Activated naive CD8-positive, alpha-beta T cell treated with anti-CD3 and anti-CD28 coated beads, Interleukin-2, amount 10 ng/mL, durations not matched to agents 7 days and 5 days (primary cell): Measurements from ENCODE around the gene ALDH1A2. TPM values are rescaled to one million over a fixed set of nuclear protein-coding genes. Genes with fewer than 3 reads are reported as not detected.
"Not testable (repeated sequence)": the region's sequence is repeated elsewhere in the genome, so short reads cannot be mapped to it uniquely, and the experiment has no call there.

Source experiments
- ATAC-seq: fragments of 150-1000 bp; cut with Tn5 transposase; one replicate; pipeline ENCODE4 v1.10.0; 2021; ENCODE audit warnings: low read depth, moderate library complexity
- POLR2A ChIA-PET: fragments of 350-600 bp; sonication (Branson Sonifier 250); formaldehyde crosslinking; loops from one replicate; lab custom pipeline; 2021; ENCODE audit warnings: antibody characterized with exemption; lab: Charles Lee
- DNase-seq: peaks from one replicate; pipeline ENCODE4 v3.0.0; 2021
- H3K27ac Mint-ChIP-seq: one replicate; pipeline ENCODE4 v1.8.0; 2022; ENCODE audit warnings: mild to moderate bottlenecking, mixed read lengths
- H3K27me3 Mint-ChIP-seq: one replicate; pipeline ENCODE4 v1.8.0; 2022; ENCODE audit warnings: mild to moderate bottlenecking, moderate library complexity, mixed read lengths
- H3K36me3 Mint-ChIP-seq: one replicate; pipeline ENCODE4 v1.8.0; 2021; ENCODE audit warnings: mild to moderate bottlenecking, mixed read lengths
- H3K4me1 Mint-ChIP-seq: one replicate; pipeline ENCODE4 v1.8.0; 2021; ENCODE audit warnings: mixed read lengths
- H3K4me3 Mint-ChIP-seq: one replicate; pipeline ENCODE4 v1.8.0; 2022; ENCODE audit warnings: mild to moderate bottlenecking, moderate library complexity, mixed read lengths
- H3K9me3 Mint-ChIP-seq: one replicate; pipeline ENCODE4 v1.8.0; 2021; ENCODE audit warnings: mixed read lengths
- total RNA-seq, 2 experiments: library from RNA; stranded (reverse); gene quantifications; one replicate each; pipeline ENCODE4 v1.2.3, GENCODE V29; 2021

The ALDH1A2 gene
- total RNA-seq, 2 experiments from 2014 or later, result 0.62 to 0.86 TPM

DNA sequence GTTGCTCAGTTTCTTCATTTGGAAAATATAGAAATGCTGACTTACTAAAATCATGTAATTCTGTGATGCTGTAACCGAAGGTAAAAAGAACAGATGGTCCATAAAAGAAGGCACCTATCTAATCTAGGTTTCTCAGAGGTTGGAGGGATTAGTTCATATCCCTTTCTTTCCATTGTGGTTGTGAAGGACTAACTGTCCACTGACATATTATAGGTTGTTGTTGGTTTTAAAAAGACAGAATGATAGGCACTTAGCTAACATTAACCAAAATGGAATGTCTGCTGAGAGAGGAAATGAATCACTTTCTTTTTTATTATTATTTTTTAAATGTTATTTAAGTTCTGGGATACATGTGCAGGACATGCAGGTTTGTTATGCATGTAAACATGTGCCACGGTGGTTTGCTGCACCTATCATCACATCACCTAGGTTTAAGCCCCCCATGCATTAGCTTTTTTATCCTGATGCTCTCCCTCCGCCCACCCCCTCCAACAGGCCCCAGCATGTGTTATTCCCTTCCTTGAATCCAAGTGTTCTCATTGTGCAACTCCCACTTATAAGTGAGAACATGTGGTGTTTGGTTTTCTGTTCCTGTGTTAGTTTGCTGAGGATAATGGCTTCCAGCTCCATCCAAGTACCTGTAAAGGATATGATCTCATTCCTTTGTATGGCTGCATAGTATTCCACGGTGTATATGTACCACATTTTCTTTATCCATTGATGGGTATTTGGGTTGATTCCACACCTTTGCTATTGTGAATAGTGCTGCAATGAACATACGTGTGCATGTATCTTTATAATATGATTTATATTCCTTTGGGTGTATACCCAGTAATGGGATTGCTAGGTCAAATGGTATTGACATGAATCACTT lies 45.8 kb downstream of the ALDH1A2 start:
- no peaks in the 10 kb centered on the region for H3K36me3 Mint-ChIP-seq
- H3K9me3 Mint-ChIP-seq, result peaks cover 11% of the 10 kb centered on the region
- H3K27me3 Mint-ChIP-seq, result peaks cover 19% of the 10 kb centered on the region
- POLR2A ChIA-PET, result no interaction called here
- no peaks in the 10 kb centered on the region for H3K4me1 Mint-ChIP-seq
- DNase-seq, result no peak
- H3K27ac Mint-ChIP-seq, result no peak overlapping the region
- no peak overlapping the region for H3K4me3 Mint-ChIP-seq
- no peak for ATAC-seq

DNA sequence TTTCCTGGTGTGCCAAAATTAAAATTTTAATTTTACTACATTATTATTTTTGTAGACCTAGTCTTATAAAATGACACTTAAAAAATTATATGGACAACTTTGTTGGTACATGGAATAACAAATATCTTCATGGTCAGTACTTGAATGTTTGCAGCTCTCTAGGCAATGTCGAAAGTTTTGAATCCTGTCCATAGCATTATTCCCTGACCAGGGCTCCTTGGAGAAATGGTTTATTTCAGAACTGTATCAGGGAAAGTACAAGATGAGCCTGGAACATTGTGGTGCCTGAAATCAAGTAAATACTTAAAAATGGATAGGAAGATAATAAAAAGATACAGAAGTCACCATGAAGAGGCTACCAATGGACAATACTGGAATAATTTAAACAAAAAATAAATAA lies 47.6 kb downstream of the ALDH1A2 start:
- POLR2A ChIA-PET, result no interaction called here
- H3K9me3 Mint-ChIP-seq, result peaks cover 5% of the 10 kb centered on the region
- H3K27me3 Mint-ChIP-seq, result peaks cover 28% of the 10 kb centered on the region
- no peak overlapping the region for H3K27ac Mint-ChIP-seq
- H3K4me3 Mint-ChIP-seq, result no peak overlapping the region
- no peaks in the 10 kb centered on the region for H3K36me3 Mint-ChIP-seq
- DNase-seq, result no peak
- no peak for ATAC-seq
- no peaks in the 10 kb centered on the region for H3K4me1 Mint-ChIP-seq

DNA sequence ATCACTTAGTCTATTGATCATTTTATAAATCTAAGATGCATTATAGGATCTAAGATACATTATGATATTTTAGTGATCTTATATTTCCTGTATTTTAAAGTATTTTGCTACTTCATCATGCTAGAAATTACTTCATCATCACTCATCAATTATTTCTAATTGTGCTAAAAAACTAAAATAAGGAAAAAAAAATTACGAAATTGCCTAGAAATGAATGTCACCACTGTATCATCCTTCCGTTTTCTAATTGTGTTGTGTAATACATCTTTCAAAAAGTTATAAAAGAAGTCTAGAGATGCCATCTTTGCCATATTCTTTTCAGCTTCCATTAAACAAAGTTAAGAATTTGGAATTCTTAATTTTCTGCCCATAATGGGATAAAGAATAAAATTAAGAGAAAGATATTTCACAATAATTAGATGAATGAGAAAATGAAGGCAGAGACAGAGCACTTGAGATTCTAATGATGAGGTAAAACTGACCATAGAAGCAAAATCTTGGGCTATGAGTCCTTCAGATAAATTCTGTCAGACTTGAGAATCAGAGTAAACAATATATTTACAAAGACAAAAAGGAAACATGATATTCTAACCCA lies 48.8 kb downstream of the ALDH1A2 start:
- no peak for DNase-seq
- Mint-ChIP-seq H3K4me1 (no peaks in the 10 kb centered on the region), H3K9me3 (peaks cover 1% of the 10 kb centered on the region), H3K27me3 (peaks cover 28% of the 10 kb centered on the region), H3K27ac (no peak overlapping the region), H3K4me3 (no peak overlapping the region), H3K36me3 (no peaks in the 10 kb centered on the region)
- ATAC-seq, result no peak
- POLR2A ChIA-PET, result no interaction called here

DNA sequence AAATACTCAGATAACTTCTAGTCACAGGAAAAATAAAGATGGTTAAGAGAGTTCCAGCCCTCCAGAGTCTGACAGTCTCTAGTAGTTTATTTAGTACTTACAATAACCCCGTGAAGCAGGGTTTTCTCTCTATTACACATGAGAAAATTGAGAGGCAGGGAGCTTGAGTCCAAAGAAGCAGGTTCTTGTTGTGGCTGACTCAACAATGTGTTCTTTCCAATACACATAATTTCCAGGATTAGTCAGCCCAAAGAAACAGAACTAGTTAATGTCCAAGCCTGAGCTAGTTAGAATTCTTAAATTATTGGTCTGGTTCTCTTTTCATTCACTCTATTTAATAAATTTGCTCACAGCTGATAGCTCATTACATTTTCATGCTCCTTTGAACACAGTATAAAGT lies 49.9 kb downstream of the ALDH1A2 start:
- no peaks in the 10 kb centered on the region for H3K9me3 Mint-ChIP-seq

DNA sequence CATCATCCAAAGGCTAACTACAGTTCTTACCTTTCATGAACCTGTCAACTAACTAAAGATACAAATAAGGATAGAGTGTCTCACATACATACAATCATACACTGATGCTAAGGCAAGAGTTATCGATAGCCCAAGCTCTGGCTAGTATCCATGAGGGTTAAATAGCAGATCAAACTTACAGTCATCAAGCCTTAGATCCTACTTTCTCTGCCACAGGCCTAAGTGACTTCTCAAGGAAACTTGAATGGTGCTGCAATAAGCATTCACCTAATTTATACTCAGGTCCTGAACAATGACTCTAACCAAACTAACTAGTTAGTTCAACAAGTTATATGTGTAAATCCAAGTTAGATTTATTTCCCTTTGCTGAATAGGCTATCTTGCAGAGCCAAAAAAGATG lies 51.0 kb downstream of the ALDH1A2 start:
- H3K9me3 Mint-ChIP-seq, result no peaks in the 10 kb centered on the region
- H3K36me3 Mint-ChIP-seq, result no peaks in the 10 kb centered on the region
- H3K27ac Mint-ChIP-seq, result no peak overlapping the region
- POLR2A ChIA-PET, result no interaction called here
- DNase-seq (no peak), ATAC-seq (no peak)
- no peaks in the 10 kb centered on the region for H3K4me1 Mint-ChIP-seq
- no peak overlapping the region for H3K4me3 Mint-ChIP-seq
- H3K27me3 Mint-ChIP-seq, result peaks cover 35% of the 10 kb centered on the region

More for the DNA sequence above, 49.9 kb downstream of the ALDH1A2 start:
- Mint-ChIP-seq H3K4me3 (no peak overlapping the region), H3K4me1 (no peaks in the 10 kb centered on the region), H3K36me3 (no peaks in the 10 kb centered on the region), H3K27me3 (peaks cover 34% of the 10 kb centered on the region), H3K27ac (no peak overlapping the region)
- ATAC-seq, result no peak
- POLR2A ChIA-PET, result no interaction called here
- no peak for DNase-seq

DNA sequence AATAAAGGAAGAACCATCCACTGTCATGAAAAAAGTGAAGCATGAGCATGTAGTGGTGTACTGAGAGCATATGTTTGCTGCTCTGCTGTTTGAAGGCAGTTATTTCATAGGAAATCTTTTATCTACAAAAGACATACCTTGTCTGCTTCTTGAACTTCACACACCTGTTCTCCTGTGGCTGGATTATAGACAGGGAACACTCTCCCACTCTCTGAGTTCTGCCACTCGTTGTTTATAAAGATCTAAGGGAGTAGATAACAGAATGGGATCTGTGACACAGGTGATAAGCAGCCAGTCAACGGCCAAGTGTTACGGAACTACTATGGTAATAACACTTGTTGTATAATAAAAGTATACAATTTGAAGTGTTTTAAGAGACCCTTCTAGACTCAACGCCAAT lies 51.5 kb downstream of the ALDH1A2 start:
- POLR2A ChIA-PET, result no interaction called here

DNA sequence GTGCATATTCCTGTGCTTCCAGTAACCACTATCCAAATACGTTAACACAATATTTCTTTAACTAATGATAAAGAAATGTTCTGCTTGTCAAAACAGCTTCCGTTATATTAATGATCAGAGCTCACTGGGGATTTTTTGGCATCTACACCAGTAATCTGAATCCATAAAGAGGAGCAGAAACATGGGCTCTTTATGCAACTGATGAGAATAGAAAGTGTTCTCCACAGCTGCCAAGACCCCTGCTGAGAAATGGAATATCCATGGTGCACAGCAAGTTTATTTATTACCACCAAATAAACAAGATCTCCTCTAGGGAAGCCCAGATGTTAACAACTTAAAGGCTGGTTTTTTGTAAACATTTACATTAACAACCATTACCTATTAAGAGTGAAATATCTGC lies 54.5 kb downstream of the ALDH1A2 start:
- Mint-ChIP-seq H3K27me3 (peaks cover 21% of the 10 kb centered on the region), H3K36me3 (no peaks in the 10 kb centered on the region), H3K4me3 (no peak overlapping the region), H3K9me3 (no peaks in the 10 kb centered on the region), H3K4me1 (no peaks in the 10 kb centered on the region), H3K27ac (no peak overlapping the region)
- ATAC-seq, result no peak
- POLR2A ChIA-PET, result no interaction called here
- no peak for DNase-seq

More for the DNA sequence above, 51.5 kb downstream of the ALDH1A2 start:
- H3K4me1 Mint-ChIP-seq, result no peaks in the 10 kb centered on the region
- H3K9me3 Mint-ChIP-seq, result no peaks in the 10 kb centered on the region
- no peak overlapping the region for H3K27ac Mint-ChIP-seq
- H3K4me3 Mint-ChIP-seq, result no peak overlapping the region
- no peak for DNase-seq
- no peak for ATAC-seq
- no peaks in the 10 kb centered on the region for H3K36me3 Mint-ChIP-seq
- H3K27me3 Mint-ChIP-seq, result peaks cover 35% of the 10 kb centered on the region

DNA sequence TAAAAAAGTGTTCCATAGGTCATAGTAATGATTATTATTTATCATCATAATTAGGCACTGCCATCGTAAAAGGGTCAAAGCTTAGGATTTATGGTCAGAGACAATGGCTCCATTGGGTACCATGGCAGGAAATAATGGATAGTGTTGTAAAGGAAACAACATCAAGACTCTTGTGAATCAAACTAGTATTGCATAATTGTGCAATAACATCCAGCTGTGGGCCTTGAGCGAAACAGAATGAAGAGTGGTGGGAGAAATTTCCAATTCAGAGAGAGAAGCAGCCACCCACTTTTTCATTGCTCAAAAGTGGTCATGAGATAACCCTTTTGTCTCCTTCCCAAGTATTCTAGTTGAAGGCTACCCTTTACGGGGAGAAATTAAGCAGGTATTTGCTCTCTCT lies 61.7 kb downstream of the ALDH1A2 start:
- Mint-ChIP-seq H3K4me1 (no peaks in the 10 kb centered on the region), H3K9me3 (no peaks in the 10 kb centered on the region)

DNA sequence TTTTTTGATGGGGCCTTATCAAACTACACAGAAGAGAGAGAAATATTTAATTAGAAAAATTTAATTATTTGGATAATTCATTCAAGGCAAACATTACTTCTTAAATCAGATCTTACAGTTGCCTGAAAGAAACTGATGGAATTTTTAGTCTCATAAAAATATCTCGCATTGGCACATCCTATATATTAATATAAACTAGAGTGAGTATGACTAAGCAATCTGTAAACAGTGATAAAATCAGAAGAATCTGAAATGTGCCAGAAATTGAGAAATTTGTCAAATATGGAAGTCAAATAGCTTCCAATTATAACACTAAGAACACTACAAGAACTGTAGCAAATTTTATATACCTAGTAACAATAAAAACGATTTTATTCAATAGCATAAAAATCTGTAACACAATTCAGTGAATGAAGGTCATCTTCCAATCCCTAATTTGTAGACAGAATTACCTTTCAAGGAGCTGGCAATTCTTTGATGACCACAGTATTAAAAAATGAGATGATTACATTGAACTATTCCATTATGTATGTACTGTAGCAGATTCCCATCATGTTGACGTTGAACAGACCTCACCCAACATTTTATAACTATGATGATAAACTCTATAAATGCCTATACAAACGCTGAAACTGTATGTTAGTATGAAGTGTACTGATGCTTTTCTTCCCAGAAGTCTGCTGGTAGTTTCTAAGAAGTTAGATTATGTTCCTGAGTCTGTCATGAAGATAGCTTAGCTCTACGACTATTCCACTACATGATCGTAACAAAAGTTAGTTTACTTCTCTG lies 63.0 kb downstream of the ALDH1A2 start:
- POLR2A ChIA-PET, result no interaction called here
- ATAC-seq, result no peak
- Mint-ChIP-seq H3K27ac (no peak overlapping the region), H3K27me3 (peaks cover 31% of the 10 kb centered on the region), H3K36me3 (peaks cover 1% of the 10 kb centered on the region), H3K9me3 (peaks cover 2% of the 10 kb centered on the region), H3K4me3 (no peak overlapping the region), H3K4me1 (no peaks in the 10 kb centered on the region)
- no peak for DNase-seq

More for the DNA sequence above, 61.7 kb downstream of the ALDH1A2 start:
- Mint-ChIP-seq H3K36me3 (no peaks in the 10 kb centered on the region), H3K27ac (no peak overlapping the region), H3K27me3 (peaks cover 22% of the 10 kb centered on the region), H3K4me3 (no peak overlapping the region)
- POLR2A ChIA-PET, result no interaction called here
- no peak for ATAC-seq
- no peak for DNase-seq

DNA sequence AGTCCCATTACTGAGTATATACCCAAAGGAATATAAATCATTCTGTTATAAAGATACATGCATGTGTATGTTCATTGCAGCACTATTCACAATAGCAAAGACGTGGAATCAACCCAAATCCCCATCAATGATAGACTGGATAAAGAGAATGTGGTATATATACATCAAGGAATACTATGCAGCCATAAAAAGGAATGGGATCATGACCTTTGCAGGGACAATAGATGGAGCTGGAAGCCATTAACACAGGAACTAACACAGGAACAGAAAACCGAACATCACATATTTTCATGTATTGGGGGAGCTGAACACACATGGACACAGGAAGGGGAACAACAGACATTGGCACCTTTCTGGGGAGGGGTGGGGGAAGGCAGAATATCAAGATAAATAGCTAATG lies 65.8 kb downstream of the ALDH1A2 start:
- H3K9me3 Mint-ChIP-seq, DNase-seq, POLR2A ChIA-PET, H3K4me1 Mint-ChIP-seq, H3K36me3 Mint-ChIP-seq, ATAC-seq, H3K4me3 Mint-ChIP-seq, H3K27ac Mint-ChIP-seq: not testable (repeated sequence)
- H3K27me3 Mint-ChIP-seq, result peaks cover 43% of the 10 kb centered on the region

DNA sequence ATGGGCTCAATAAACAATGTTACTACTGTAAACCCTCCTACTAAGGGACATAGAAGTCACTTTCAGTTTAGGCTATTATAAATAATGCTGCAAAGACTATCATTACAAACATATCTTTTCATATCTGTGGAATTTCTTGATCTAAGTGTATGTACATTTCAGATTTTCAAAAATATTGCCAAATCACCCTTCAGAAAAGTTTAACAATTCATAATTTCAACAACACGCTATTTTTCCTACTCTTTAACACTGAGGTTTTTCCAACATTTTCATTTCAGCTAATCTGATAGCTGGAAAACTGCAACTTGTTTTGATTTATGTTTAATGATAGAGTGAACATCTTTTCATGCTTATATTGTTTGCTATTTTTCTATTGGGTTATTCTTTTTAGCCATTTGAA lies 69.0 kb downstream of the ALDH1A2 start:
- POLR2A ChIA-PET, result no interaction called here
- Mint-ChIP-seq H3K9me3 (peaks cover 2% of the 10 kb centered on the region), H3K27ac (no peak overlapping the region), H3K36me3 (peaks cover 1% of the 10 kb centered on the region), H3K4me1 (no peaks in the 10 kb centered on the region), H3K4me3 (no peak overlapping the region), H3K27me3 (peaks cover 46% of the 10 kb centered on the region)
- ATAC-seq, result no peak
- DNase-seq, result no peak

DNA sequence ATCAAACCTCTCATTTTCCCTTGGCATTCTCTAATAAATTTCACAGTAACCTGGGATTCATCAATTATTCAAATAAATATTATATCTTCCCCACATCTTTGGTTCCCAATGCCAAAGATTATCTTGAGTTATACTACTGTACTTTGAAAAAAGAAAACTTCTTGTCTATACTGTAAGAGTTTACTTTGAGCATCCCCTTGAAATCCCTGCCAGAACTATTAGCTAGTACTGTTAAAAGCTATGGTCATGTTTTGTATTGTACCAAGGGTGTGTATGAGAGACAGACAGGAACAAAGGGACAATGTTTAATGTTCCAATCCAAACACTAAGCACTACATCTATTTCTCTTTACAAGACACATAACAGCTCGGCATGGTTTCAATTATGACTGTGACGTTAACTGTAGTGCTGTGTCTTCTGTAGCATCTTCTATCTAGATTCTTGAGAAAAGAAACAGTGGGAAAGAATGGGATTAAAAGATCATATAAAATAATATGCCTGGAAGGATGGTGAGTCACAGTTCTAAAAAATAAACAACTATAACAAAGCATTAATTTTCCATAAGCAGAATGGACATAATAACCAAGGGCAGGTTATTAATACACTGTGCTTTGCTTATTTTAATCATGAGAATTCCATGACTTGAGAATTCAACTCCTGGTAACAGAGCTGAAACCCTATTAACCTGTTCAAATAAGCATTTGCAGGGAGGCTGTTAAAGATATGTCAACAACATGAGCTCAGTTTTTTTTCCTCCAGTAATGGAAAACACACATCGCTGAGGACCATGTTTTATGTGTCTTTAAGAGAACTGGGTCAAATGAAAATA lies 71.1 kb downstream of the ALDH1A2 start:
- Mint-ChIP-seq H3K27me3 (peaks cover 44% of the 10 kb centered on the region), H3K4me3 (no peak overlapping the region), H3K27ac (no peak overlapping the region), H3K9me3 (peaks cover 2% of the 10 kb centered on the region), H3K36me3 (peaks cover 1% of the 10 kb centered on the region), H3K4me1 (no peaks in the 10 kb centered on the region)
- DNase-seq (no peak), ATAC-seq (no peak)
- POLR2A ChIA-PET, result no interaction called here
